Fibroblast of skin of abdomen (primary cell): ENCODE measurements around the gene DCAF5.

Experiments used
- DNase-seq: peaks from one replicate; pipeline ENCODE4 v3.0.0-alpha.2; 2013

The DCAF5 gene

DNA sequence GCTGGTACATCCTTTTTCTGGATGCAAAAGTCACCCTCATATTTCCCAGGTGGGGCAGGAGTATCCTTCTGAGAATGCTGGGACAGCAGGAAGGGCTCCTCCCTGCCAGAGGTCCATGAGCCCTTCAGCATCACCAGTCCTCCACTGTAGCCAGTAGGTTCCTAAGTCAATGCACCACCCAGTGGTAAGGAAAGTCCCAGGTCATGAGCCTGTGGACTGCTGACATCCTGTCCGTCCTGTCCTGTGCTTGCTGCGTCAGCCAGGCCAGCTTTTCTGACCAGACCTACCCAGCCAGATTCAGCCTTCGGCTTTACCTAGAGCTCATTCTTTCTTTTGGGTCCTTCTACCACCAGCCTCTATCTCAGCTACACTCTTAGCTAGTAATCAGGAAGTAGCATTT is 150.8 kb downstream of the DCAF5 start:
- no peak for DNase-seq

DNA sequence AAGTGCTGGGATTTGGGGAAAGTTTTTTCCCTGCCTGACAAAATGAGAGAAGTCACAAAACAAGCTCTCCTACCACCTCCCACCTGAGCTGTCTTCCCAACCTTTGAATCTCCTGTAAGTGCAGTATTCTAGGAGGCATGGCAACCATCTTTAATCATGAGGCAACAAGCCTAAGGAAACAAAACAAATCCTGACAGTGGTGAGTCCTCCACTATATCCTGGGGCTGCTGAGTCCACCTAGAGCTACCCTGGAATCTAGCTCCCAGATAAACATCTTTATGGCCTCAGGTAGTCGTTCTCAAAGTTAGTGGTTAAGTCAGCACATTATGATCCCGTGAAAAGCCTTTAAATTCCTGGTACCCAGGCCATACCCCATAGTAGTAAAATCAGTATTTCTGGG is 151.5 kb downstream of the DCAF5 start:
- no peak for DNase-seq
